H1 (cell line): ENCODE data around the gene IP6K1. TPM values are rescaled to one million over a fixed set of nuclear protein-coding genes. Genes with fewer than 3 reads are reported as not detected.

ENCODE experiments used
- CTCF ChIA-PET: fragments of 300-600 bp; sonication (Branson Sonifier 250); formaldehyde crosslinking; loops from one replicate; lab custom pipeline; 2021; ENCODE audit not compliant: partially characterized antibody; lab: Charles Lee
- POLR2A ChIA-PET: fragments of 300-600 bp; sonication (Branson Sonifier 250); formaldehyde crosslinking; loops from one replicate; lab custom pipeline; 2021; ENCODE audit warnings: inconsistent platforms; ENCODE audit not compliant: partially characterized antibody; lab: Charles Lee
- DNase-seq, 2 experiments: peaks; one replicate each; pipeline versions ENCODE4 v3.0.0 to v3.0.0-alpha.2; 2010 to 2022; ENCODE audit warnings: low spot score in 2 of 2, low read depth in 1 of 2, mixed read lengths in 1 of 2
- FAIRE-seq: peaks from 2 replicates; lab custom pipeline; 2011; peaks lifted over from hg19 to GRCh38; lab: Jason Lieb, UNC
- H2AFZ ChIP-seq: 2 replicates; pipeline ENCODE4 v1.8.1; 2012; ENCODE audit warnings: low read length, inconsistent platforms
- H2AK5ac ChIP-seq: 2 replicates; pipeline ENCODE4 v1.6.1; 2013; ENCODE audit warnings: low read depth, low read length
- H2BK120ac ChIP-seq: replicated peaks from 2 replicates; pipeline ENCODE3; 2013; ENCODE audit warnings: low read depth, low read length, inconsistent platforms
- H2BK12ac ChIP-seq: 2 replicates; pipeline ENCODE4 v1.6.1; 2013; ENCODE audit warnings: low read depth, low read length
- H2BK15ac ChIP-seq: 2 replicates; pipeline ENCODE4 v1.6.1; 2013; ENCODE audit warnings: low read length
- H2BK20ac ChIP-seq: 2 replicates; pipeline ENCODE4 v1.6.1; 2013; ENCODE audit warnings: low read length
- H2BK5ac ChIP-seq: 2 replicates; pipeline ENCODE4 v1.6.1; 2013; ENCODE audit warnings: low read depth, low read length
- H3K14ac ChIP-seq: 2 replicates; pipeline ENCODE4 v1.6.1; 2013; ENCODE audit warnings: inconsistent platforms; ENCODE audit not compliant: insufficient read length
- H3K18ac ChIP-seq: 2 replicates; pipeline ENCODE4 v1.6.1; 2013; ENCODE audit warnings: low read length; ENCODE audit errors: extremely low read depth
- H3K23ac ChIP-seq: 2 replicates; pipeline ENCODE4 v1.6.1; 2013; ENCODE audit warnings: inconsistent platforms; ENCODE audit not compliant: insufficient read length
- H3K23me2 ChIP-seq: 2 replicates; pipeline ENCODE4 v1.6.1; 2013; ENCODE audit warnings: low read depth, low read length
- H3K27ac ChIP-seq: 2 replicates; pipeline ENCODE4 v1.6.1; 2011; ENCODE audit warnings: low read depth, low read length, inconsistent platforms
- H3K27me3 ChIP-seq, 4 experiments: replicated peaks in 1 of 4; 1 replicate in 1 of 4; 2 replicates in 3 of 4; pipeline versions ENCODE4 v1.6.1 to v1.8.1; 2011 to 2013; ENCODE audit warnings: low read length in 3 of 4, mild to moderate bottlenecking in 3 of 4, inconsistent platforms in 2 of 4, mixed read lengths in 2 of 4, moderate library complexity in 1 of 4; ENCODE audit not compliant: control insufficient read depth in 3 of 4, insufficient read depth in 3 of 4; ENCODE audit errors: extremely low read depth in 1 of 4
- H3K36me3 ChIP-seq, 4 experiments: 2 replicates each; pipeline versions ENCODE4 v1.6.1 to v1.8.1; 2011 to 2013; ENCODE audit warnings: mild to moderate bottlenecking in 4 of 4, low read length in 3 of 4, moderate library complexity in 2 of 4, control low read depth in 1 of 4, inconsistent platforms in 1 of 4; ENCODE audit not compliant: insufficient read depth in 4 of 4, control insufficient read depth in 2 of 4
- H3K4ac ChIP-seq: replicated peaks from 2 replicates; pipeline ENCODE3; 2013; ENCODE audit warnings: low read length, low read depth, mixed read lengths, inconsistent platforms; ENCODE audit not compliant: insufficient read length
- H3K4me1 ChIP-seq, 4 experiments: replicated peaks in 1 of 4; 1 replicate in 1 of 4; 2 replicates in 3 of 4; pipeline versions ENCODE4 v1.6.1 to v1.8.1; 2011 to 2013; ENCODE audit warnings: low read length in 3 of 4, inconsistent platforms in 2 of 4, mixed read lengths in 1 of 4; ENCODE audit not compliant: insufficient read depth in 4 of 4, control insufficient read depth in 3 of 4
- H3K4me2 ChIP-seq, 2 experiments: 2 replicates each; pipeline versions ENCODE4 v1.6.1 to v1.8.1; 2011 to 2013; ENCODE audit warnings: low read depth in 2 of 2, low read length in 2 of 2, control low read depth in 1 of 2, inconsistent platforms in 1 of 2, mild to moderate bottlenecking in 1 of 2; ENCODE audit not compliant: insufficient read depth in 1 of 2
- H3K4me3 ChIP-seq, 4 experiments: fragments of 200-600, 300-600 bp in 1 of 4; sonication (generic), shearing (Covaris generic), sonication (Bioruptor Twin) in 1 of 4; 2 replicates each; pipeline versions ENCODE4 v1.5.1 to v1.8.1; 2011 to 2016; ENCODE audit warnings: low read length in 4 of 4, low read depth in 3 of 4, control low read depth in 2 of 4, inconsistent platforms in 2 of 4, mild to moderate bottlenecking in 2 of 4, mixed read lengths in 1 of 4, moderate library complexity in 1 of 4; ENCODE audit not compliant: insufficient read depth in 2 of 4; ENCODE audit errors: extremely low read depth in 1 of 4
- H3K56ac ChIP-seq: replicated peaks from 2 replicates; pipeline ENCODE3; 2013; ENCODE audit warnings: low read depth, mild to moderate bottlenecking, mixed read lengths, low read length, inconsistent platforms; ENCODE audit not compliant: insufficient read length
- H3K79me1 ChIP-seq: 2 replicates; pipeline ENCODE4 v1.6.1; 2013; ENCODE audit warnings: low read depth, low read length, control low read depth
- H3K79me2 ChIP-seq, 2 experiments: 2 replicates each; pipeline versions ENCODE4 v1.6.1 to v1.8.1; 2012 to 2013; ENCODE audit warnings: low read length in 2 of 2, mild to moderate bottlenecking in 2 of 2, inconsistent platforms in 1 of 2; ENCODE audit not compliant: insufficient read depth in 2 of 2, control insufficient read depth in 1 of 2
- H3K9ac ChIP-seq, 4 experiments: replicated peaks in 1 of 4; 1 replicate in 1 of 4; 2 replicates in 3 of 4; pipeline versions ENCODE4 v1.6.1 to v1.8.1; 2011 to 2013; ENCODE audit warnings: low read depth in 3 of 4, low read length in 3 of 4, control low read depth in 2 of 4, mild to moderate bottlenecking in 2 of 4, moderate library complexity in 2 of 4, inconsistent platforms in 1 of 4; ENCODE audit errors: extremely low read depth in 1 of 4
- H3K9me3 ChIP-seq, 2 experiments: 2 replicates each; pipeline versions ENCODE4 v1.6.1 to v1.8.1; 2012 to 2013; ENCODE audit warnings: mild to moderate bottlenecking in 2 of 2, moderate library complexity in 2 of 2, control low read depth in 1 of 2, inconsistent platforms in 1 of 2, low read depth in 1 of 2, low read length in 1 of 2, mixed read lengths in 1 of 2; ENCODE audit not compliant: insufficient read depth in 2 of 2
- H4K20me1 ChIP-seq, 2 experiments: replicated peaks in 1 of 2; 2 replicates each; pipeline versions ENCODE3 to v1.8.1; 2011 to 2013; ENCODE audit warnings: inconsistent platforms in 2 of 2, low read length in 2 of 2, mild to moderate bottlenecking in 1 of 2; ENCODE audit not compliant: insufficient read depth in 2 of 2, control insufficient read depth in 1 of 2
- H4K5ac ChIP-seq: 2 replicates; pipeline ENCODE4 v1.6.1; 2013; ENCODE audit warnings: low read length, low read depth, mixed read lengths, inconsistent platforms; ENCODE audit not compliant: insufficient read length
- H4K8ac ChIP-seq: 2 replicates; pipeline ENCODE4 v1.8.0; 2013; ENCODE audit warnings: mild to moderate bottlenecking, moderate library complexity, low read length, inconsistent platforms; ENCODE audit not compliant: insufficient read depth; ENCODE audit errors: extremely low read depth
- H4K91ac ChIP-seq: replicated peaks from 2 replicates; pipeline ENCODE3; 2013; ENCODE audit warnings: low read length, mixed read lengths, inconsistent platforms; ENCODE audit not compliant: insufficient read length
- BRCA1 ChIP-seq: IDR thresholded peaks from 2 replicates; pipeline ENCODE4 v1.6.1; 2012; ENCODE audit warnings: low read depth, low read length, improper control_type of control experiment
- EP300 ChIP-seq, 2 experiments: IDR thresholded peaks; 1 replicate in 1 of 2; 2 replicates in 1 of 2; pipeline ENCODE4 v1.6.1; 2011 to 2012; ENCODE audit warnings: low read depth in 2 of 2, low read length in 2 of 2, mild to moderate bottlenecking in 2 of 2, borderline replicate concordance in 1 of 2, inconsistent platforms in 1 of 2, moderate library complexity in 1 of 2
- GTF2F1 ChIP-seq: IDR thresholded peaks from 2 replicates; pipeline ENCODE4 v1.6.1; 2012; ENCODE audit warnings: low read depth, low read length, improper control_type of control experiment, borderline replicate concordance
- JUN ChIP-seq: IDR thresholded peaks from 2 replicates; pipeline ENCODE4 v1.6.1; 2011; ENCODE audit warnings: low read depth, mild to moderate bottlenecking, improper control_type of control experiment, low read length
- MAFK ChIP-seq: IDR thresholded peaks from 2 replicates; pipeline ENCODE4 v1.6.1; 2012; ENCODE audit warnings: low read depth, mild to moderate bottlenecking, improper control_type of control experiment, low read length
- PHF8 ChIP-seq: fragments of 200-600 bp; sonication (generic); conservative IDR thresholded peaks from 2 replicates; pipeline ENCODE4 v1.7.1; 2012; ENCODE audit warnings: low read depth, mild to moderate bottlenecking, inconsistent platforms, low read length, moderate library complexity
- RBBP5 ChIP-seq: IDR thresholded peaks from 2 replicates; pipeline ENCODE4 v1.7.1; 2012; ENCODE audit warnings: low read depth, mild to moderate bottlenecking, inconsistent platforms, low read length, moderate library complexity, borderline replicate concordance
- RNF2 ChIP-seq: fragments of 200-900, 300-1000 bp; sonication (generic); IDR thresholded peaks from 2 replicates; pipeline ENCODE4 v1.7.1; 2016; ENCODE audit warnings: borderline replicate concordance, low read depth, mild to moderate bottlenecking, antibody characterized with exemption, low read length; ENCODE audit not compliant: poor library complexity, severe bottlenecking; ENCODE audit errors: missing control alignments
- RXRA ChIP-seq: IDR thresholded peaks from 2 replicates; pipeline ENCODE4 v1.6.1; 2011; ENCODE audit warnings: low read depth, mild to moderate bottlenecking, low read length, moderate library complexity; ENCODE audit not compliant: insufficient read depth
- SUZ12 ChIP-seq: fragments of 200-600 bp; sonication (generic); IDR thresholded peaks from 2 replicates; pipeline ENCODE4 v1.6.1; 2012; ENCODE audit warnings: mild to moderate bottlenecking, inconsistent platforms, low read length, moderate library complexity, mixed read lengths
- TBP ChIP-seq: IDR thresholded peaks from 2 replicates; pipeline ENCODE4 v1.6.1; 2011; ENCODE audit warnings: low read depth, low read length, improper control_type of control experiment
- WGBS, 2 experiments: shearing (Covaris generic) in 1 of 2; methylation state at CpG; one replicate each; pipeline versions ENCODE4 v1.1.6 to v1.1.7; 2013 to 2015; ENCODE audit warnings: low lambda C conversion rate in 2 of 2, mixed read lengths in 2 of 2, inconsistent platforms in 1 of 2, low coverage in 1 of 2, missing lambda C conversion rate in 1 of 2; ENCODE audit not compliant: insufficient replicate concordance in 2 of 2, insufficient coverage in 1 of 2, insufficient read length in 1 of 2; ENCODE audit errors: extremely low coverage in 1 of 2, missing lambda C conversion rate in 1 of 2; 5-methylcytosine and 5-hydroxymethylcytosine counted together
- polyA plus RNA-seq, 7 experiments: library from polyadenylated mRNA; depleted of rRNA in 3 of 7; stranded (reverse) in 5 of 7; unstranded in 2 of 7; fragments of >200 nt in 5 of 7; fragments of 200-250 nt in 2 of 7; gene quantifications; 1 replicate in 5 of 7; 2 replicates in 1 of 7; 4 replicates in 1 of 7; pipeline versions ENCODE4 v1.2.1 to v1.2.3, GENCODE V29; 2011 to 2013; ENCODE audit warnings: missing spikeins in 2 of 7, mixed read lengths in 2 of 7
- total RNA-seq: library from RNA; stranded (reverse); fragmentation: NEBNext Ultra II Directional; extraction: Animal tissue kit (Norgen Biotek cat#: 25700); gene quantifications from 2 replicates; pipeline ENCODE4 v1.2.1, GENCODE V29; 2021

The IP6K1 gene
- total and polyA plus RNA-seq, 2 of the 8 experiments (the other 6 are each of a cell fraction or from before 2014, with no cell fraction given) = 31.5 to 35.2 TPM

GRCh38 chr3:49772703-49773102 lies 13.6 kb downstream of the IP6K1 start:
- H3K9me3 ChIP-seq = no peaks in the 10 kb centered on the region
- H3K56ac ChIP-seq = no peak overlapping the region
- no peak overlapping the region for H3K23ac ChIP-seq
- H2BK12ac ChIP-seq = no peak overlapping the region
- TF ChIP-seq BRCA1 (no peak), PHF8 (no peak), RXRA (no peak), RNF2 (no peak), GTF2F1 (no peak), MAFK (no peak), TBP (no peak), JUN (no peak), EP300 (IDR thresholded peaks at IDR 0.05; ENCODE audit: borderline replicate concordance in 1 of 2, low read depth in 2 of 2, low read length in 2 of 2) (no peak), SUZ12 (no peak), RBBP5 (no peak)
- no peak overlapping the region for H3K27ac ChIP-seq
- H3K14ac ChIP-seq = no peak overlapping the region
- H3K36me3 ChIP-seq = peaks cover 0 to 3% (median 0%) of the 10 kb centered on the region in 4 experiments; a peak in 2 of 8 replicates
- H2BK20ac ChIP-seq = no peak overlapping the region
- no peak overlapping the region for H3K18ac ChIP-seq
- H3K23me2 ChIP-seq = no peaks in the 10 kb centered on the region; the same call in 1 of the 2 replicates
- H3K4me3 ChIP-seq = no peak overlapping the region
- H4K91ac ChIP-seq = no peak overlapping the region
- H4K8ac ChIP-seq = no peak overlapping the region
- H2AK5ac ChIP-seq = no peak overlapping the region
- no peak overlapping the region for H3K4me2 ChIP-seq
- H3K79me2 ChIP-seq = peaks cover 6 to 83% of the 10 kb centered on the region in 2 experiments; a peak in 2 of 4 replicates
- H3K4me1 ChIP-seq = no peaks in the 10 kb centered on the region
- no peak overlapping the region for H3K9ac ChIP-seq
- FAIRE-seq (no peak), DNase-seq (no peak)
- no peak overlapping the region for H2AFZ ChIP-seq
- 100% methylated on average over 1 of the region's 2 CpGs; no CpG with 5 or more reads in 1 of the 2 experiments for WGBS, 2 experiments
- H3K4ac ChIP-seq = no peak overlapping the region
- no peak overlapping the region for H2BK120ac ChIP-seq
- H3K79me1 ChIP-seq = peaks cover 8% of the 10 kb centered on the region
- no peaks in the 10 kb centered on the region for H3K27me3 ChIP-seq
- H2BK15ac ChIP-seq = no peak overlapping the region
- H4K20me1 ChIP-seq = peaks cover 0 to 2% of the 10 kb centered on the region in 2 experiments
- ChIA-PET POLR2A (interaction anchor here (0.6 to 2.8 kb wide), 4 partner anchors 13 to 521 kb away, joined by 3 to 7 read pairs (median 3); partner anchors contain the start of gene IP6K1), CTCF (interaction anchor here (1.5 kb wide), 1 partner anchor 67 kb away, joined by 3 read pairs; no protein-coding TSS in a partner anchor)
- H4K5ac ChIP-seq = no peak overlapping the region
- no peak overlapping the region for H2BK5ac ChIP-seq
